Ascending aorta (tissue), 2 donors: Measurements from ENCODE around the gene FOXP1. TPM values are rescaled to one million over a fixed set of nuclear protein-coding genes. Genes with fewer than 3 reads are reported as not detected.

ENCODE experiments used
- DNase-seq, 2 donors: peaks; one replicate each; pipeline ENCODE4 v3.0.0-alpha.2; 2019; ENCODE audit warnings: low spot score in 2 of 2
- H3K27ac ChIP-seq, 2 donors: fragments of 200-600 bp; sonication (generic); one replicate each; pipeline ENCODE4 v1.5.1; 2016 to 2017; ENCODE audit warnings: mild to moderate bottlenecking in 1 of 2
- H3K27me3 ChIP-seq: fragments of 200-600 bp; sonication (generic); one replicate; pipeline ENCODE4 v1.5.1; 2017
- H3K36me3 ChIP-seq, 2 donors: fragments of 200-600 bp; sonication (generic); one replicate each; pipeline ENCODE4 v1.5.1; 2016
- H3K4me1 ChIP-seq, 2 donors: fragments of 200-600 bp; sonication (generic); one replicate each; pipeline ENCODE4 v1.5.1; 2016 to 2017; ENCODE audit warnings: mild to moderate bottlenecking in 1 of 2
- H3K4me3 ChIP-seq, 2 donors: fragments of 200-600 bp; sonication (generic); one replicate each; pipeline ENCODE4 v1.5.1; 2016 to 2017; ENCODE audit warnings: mild to moderate bottlenecking in 1 of 2
- H3K9me3 ChIP-seq, 2 donors: fragments of 200-600 bp; sonication (generic); one replicate each; pipeline ENCODE4 v1.5.1; 2016
- intact Hi-C: fragments of 100-400 bp; cut with DNase I; formaldehyde crosslinking; loops from one replicate; pipeline ENCODE4 v1.15.1; 2023
- total RNA-seq: library from RNA; depleted of rRNA; stranded (reverse); fragments of >200 nt; gene quantifications from one replicate; pipeline ENCODE4 v1.1.0, GENCODE V29; 2016
- TF ChIP-seq, protein P1 (sequence below), 3 experiments: fragments of 200-600 bp in 2 of 3; fragments of 450-650 bp in 1 of 3; sonication (generic) in 2 of 3; IDR thresholded peaks; one replicate each; pipeline ENCODE4 v1.5.1; 2016 to 2019; ENCODE audit warnings: antibody characterized with exemption in 3 of 3, mild to moderate bottlenecking in 1 of 3, moderate library complexity in 1 of 3

Gene FOXP1
- total RNA-seq, 1 donor from 2014 or later, result 171 TPM

DNA sequence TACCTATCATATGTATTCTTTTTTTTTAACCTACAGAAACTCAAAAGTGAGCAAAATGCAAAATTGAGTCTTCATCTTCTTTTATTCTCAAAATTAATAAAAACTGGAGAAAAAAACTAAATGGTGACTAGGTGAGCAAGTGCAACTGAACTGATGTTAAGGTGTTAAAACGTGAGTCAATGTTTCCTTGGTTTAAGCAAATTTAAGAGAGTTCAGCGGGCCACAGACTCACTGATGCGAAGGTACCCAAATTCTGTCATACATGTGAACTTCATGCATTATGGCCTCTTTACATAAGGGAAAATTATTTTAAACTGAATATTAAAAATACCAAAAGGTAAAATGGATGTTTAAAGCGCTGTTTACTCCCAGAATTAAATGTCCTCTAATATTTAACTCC, 206.6 kb downstream of the FOXP1 start:
- TF ChIP-seq, protein P1, sequence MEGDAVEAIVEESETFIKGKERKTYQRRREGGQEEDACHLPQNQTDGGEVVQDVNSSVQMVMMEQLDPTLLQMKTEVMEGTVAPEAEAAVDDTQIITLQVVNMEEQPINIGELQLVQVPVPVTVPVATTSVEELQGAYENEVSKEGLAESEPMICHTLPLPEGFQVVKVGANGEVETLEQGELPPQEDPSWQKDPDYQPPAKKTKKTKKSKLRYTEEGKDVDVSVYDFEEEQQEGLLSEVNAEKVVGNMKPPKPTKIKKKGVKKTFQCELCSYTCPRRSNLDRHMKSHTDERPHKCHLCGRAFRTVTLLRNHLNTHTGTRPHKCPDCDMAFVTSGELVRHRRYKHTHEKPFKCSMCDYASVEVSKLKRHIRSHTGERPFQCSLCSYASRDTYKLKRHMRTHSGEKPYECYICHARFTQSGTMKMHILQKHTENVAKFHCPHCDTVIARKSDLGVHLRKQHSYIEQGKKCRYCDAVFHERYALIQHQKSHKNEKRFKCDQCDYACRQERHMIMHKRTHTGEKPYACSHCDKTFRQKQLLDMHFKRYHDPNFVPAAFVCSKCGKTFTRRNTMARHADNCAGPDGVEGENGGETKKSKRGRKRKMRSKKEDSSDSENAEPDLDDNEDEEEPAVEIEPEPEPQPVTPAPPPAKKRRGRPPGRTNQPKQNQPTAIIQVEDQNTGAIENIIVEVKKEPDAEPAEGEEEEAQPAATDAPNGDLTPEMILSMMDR (IDR thresholded peaks at IDR 0.05), result no peak
- Histone ChIP-seq H3K27me3 (no peaks in the 10 kb centered on the region), H3K36me3 (no peaks in the 10 kb centered on the region), H3K27ac (no peak overlapping the region), H3K9me3 (no peaks in the 10 kb centered on the region), H3K4me1 (peaks cover 0 to 8% of the 10 kb centered on the region in 2 donors), H3K4me3 (no peak overlapping the region)
- no peak for DNase-seq
- intact Hi-C loops, result no loop called here

DNA sequence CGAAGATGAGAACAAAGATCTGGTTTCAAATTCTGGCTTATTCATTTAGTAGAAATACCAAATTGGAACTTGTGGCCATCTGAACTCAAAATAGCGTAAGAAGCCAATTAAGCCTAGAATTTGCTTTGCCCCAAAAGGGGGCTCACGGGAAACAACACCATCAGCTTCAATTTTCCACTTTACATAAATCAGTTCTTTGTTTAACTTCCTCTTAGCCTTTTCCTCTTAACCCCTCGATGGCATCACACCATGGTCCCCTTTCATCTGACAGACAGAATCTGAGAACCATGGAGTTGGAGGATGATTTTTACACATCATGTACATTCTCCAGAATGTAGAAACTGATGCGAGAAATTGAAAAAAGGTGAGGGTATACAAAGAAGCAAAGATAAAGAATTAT, 207.0 kb downstream of the FOXP1 start:
- Histone ChIP-seq H3K36me3 (no peaks in the 10 kb centered on the region), H3K9me3 (no peaks in the 10 kb centered on the region), H3K4me1 (peaks cover 0 to 8% of the 10 kb centered on the region in 2 donors), H3K4me3 (no peak overlapping the region), H3K27me3 (no peaks in the 10 kb centered on the region), H3K27ac (no peak overlapping the region)
- TF ChIP-seq, protein P1 (IDR thresholded peaks at IDR 0.05), result no peak
- no peak for DNase-seq
- intact Hi-C loops, result no loop called here

DNA sequence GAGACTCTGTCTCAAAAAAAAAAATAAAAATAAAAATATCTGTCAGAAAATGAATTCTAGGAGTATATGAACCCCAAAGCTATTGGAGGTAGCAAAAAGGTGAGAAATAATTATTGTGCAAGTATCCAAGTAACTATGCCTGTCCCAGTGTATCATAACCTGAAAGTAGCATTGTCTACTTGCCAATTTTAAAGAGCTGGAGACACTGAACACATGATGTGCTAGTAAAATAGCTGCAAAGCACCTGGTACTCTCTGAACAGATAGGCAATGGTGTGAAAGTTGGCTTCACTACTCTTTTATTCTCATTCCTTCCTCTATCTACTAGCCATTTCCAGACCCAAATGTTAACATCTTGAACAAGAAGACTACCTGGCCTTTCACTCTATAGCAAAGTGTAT, 208.9 kb downstream of the FOXP1 start:
- TF ChIP-seq, protein P1 (IDR thresholded peaks at IDR 0.05), result no peak
- Histone ChIP-seq H3K4me1 (peaks cover 0 to 24% of the 10 kb centered on the region in 2 donors), H3K4me3 (no peak overlapping the region), H3K36me3 (no peaks in the 10 kb centered on the region), H3K27ac (no peak overlapping the region), H3K9me3 (no peaks in the 10 kb centered on the region), H3K27me3 (no peaks in the 10 kb centered on the region)
- intact Hi-C loops, result no loop called here
- DNase-seq, result no peak

DNA sequence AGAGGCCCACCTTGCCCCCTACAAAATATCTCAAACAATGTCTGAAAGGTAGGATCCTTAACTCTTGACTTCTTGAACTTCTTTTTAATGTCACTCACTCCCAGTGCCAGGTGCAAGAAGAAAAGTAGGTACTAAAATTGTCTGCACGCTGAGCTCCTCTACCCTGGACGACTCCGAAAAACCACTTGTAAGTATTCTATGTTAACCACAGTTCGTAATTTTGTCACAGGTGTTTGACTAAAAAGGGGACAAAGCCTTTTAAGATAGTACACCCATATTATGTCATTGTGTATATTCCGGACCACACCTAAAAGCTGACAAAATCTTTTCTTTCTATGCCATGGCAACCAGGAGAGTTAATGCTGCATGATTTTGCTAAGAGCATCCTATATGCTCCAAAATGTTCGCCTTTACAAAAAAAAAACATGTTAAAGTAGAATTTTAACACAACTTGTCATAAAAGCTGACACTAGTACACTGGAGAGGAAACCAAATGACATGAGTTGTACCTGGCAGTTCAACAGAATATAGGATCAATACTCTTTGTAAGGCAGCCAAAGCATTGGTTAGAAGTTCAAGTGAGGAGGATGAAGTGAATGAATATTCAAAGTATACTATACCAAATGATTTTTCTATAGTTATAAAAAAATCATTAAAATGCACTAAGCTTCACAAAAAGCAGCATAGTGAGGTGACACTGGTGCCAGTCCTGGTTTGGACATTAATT, 210.5 kb downstream of the FOXP1 start:
- no peaks in the 10 kb centered on the region for H3K9me3 ChIP-seq
- no peak for DNase-seq
- no peaks in the 10 kb centered on the region for H3K36me3 ChIP-seq
- no peak overlapping the region for H3K4me3 ChIP-seq
- intact Hi-C loops, result no loop called here
- TF ChIP-seq, protein P1 (IDR thresholded peaks at IDR 0.05), result no peak
- H3K27me3 ChIP-seq, result no peaks in the 10 kb centered on the region
- H3K4me1 ChIP-seq, result peaks cover 0 to 24% of the 10 kb centered on the region in 2 donors
- no peak overlapping the region for H3K27ac ChIP-seq

DNA sequence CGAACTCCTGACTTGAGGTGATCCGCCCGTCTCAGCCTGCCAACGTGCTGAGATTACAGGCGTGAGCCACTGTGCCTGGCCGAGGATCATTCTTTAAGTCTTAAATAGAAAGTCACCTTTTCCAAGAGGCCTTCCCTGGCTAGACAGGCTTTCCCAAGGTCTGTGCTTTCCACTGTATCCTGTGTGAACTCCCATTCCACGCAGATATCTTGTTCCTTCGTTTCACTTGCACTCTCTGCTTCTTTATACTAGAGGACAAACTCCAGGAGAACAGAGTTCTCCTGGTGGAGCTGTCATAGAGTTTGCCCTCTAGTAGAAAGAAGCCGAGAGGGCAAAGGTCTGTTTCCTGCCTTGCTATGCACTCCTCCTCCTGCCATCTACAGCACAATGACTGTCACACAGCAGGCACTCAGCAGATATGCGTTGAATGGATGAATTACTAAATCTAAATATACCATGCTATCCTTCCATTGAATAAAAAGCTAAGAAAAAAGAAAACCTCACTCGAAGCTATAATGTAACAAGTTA, 211.2 kb downstream of the FOXP1 start:
- Histone ChIP-seq H3K4me1 (peaks cover 0 to 22% of the 10 kb centered on the region in 2 donors), H3K4me3 (no peak overlapping the region)
- intact Hi-C loops, result no loop called here

More for the DNA sequence above, 211.2 kb downstream of the FOXP1 start:
- Histone ChIP-seq H3K36me3 (no peaks in the 10 kb centered on the region), H3K27me3 (no peaks in the 10 kb centered on the region), H3K27ac (no peak overlapping the region), H3K9me3 (no peaks in the 10 kb centered on the region)
- TF ChIP-seq, protein P1 (IDR thresholded peaks at IDR 0.05), result no peak
- DNase-seq, result no peak
